Activated CD8-positive, alpha-beta T cell treated with anti-CD3 and anti-CD28 coated beads, Interleukin-2, amount 10 ng/mL, durations not matched to agents 7 days and 5 days (primary cell): ENCODE measurements around the gene QRFP. TPM values are rescaled to one million over a fixed set of nuclear protein-coding genes. Genes with fewer than 3 reads are reported as not detected.

Experiments used
- ATAC-seq: fragments of 150-1000 bp; cut with Tn5 transposase; one replicate; pipeline ENCODE4 v1.10.0; 2021; ENCODE audit warnings: moderate library complexity
- CTCF ChIA-PET: fragments of 350-600 bp; sonication (Branson Sonifier 250); formaldehyde crosslinking; loops from one replicate; lab custom pipeline; 2021; ENCODE audit warnings: antibody characterized with exemption; lab: Charles Lee
- POLR2A ChIA-PET: fragments of 350-600 bp; sonication (Branson Sonifier 250); formaldehyde crosslinking; loops from one replicate; lab custom pipeline; 2021; ENCODE audit warnings: antibody characterized with exemption; lab: Charles Lee
- DNase-seq: peaks from one replicate; pipeline ENCODE4 v3.0.0-alpha.2; 2020
- H3K27ac Mint-ChIP-seq: one replicate; pipeline ENCODE4 v1.8.0; 2021; ENCODE audit warnings: mild to moderate bottlenecking, mixed read lengths
- H3K27me3 Mint-ChIP-seq: one replicate; pipeline ENCODE4 v1.8.0; 2021; ENCODE audit warnings: low read depth, mixed read lengths
- H3K36me3 Mint-ChIP-seq: one replicate; pipeline ENCODE4 v1.8.0; 2021; ENCODE audit warnings: low read depth, mixed read lengths
- H3K4me1 Mint-ChIP-seq: one replicate; pipeline ENCODE4 v1.8.0; 2021; ENCODE audit warnings: low read depth, mixed read lengths
- H3K4me3 Mint-ChIP-seq: one replicate; pipeline ENCODE4 v1.8.0; 2021; ENCODE audit warnings: mild to moderate bottlenecking, mixed read lengths
- H3K9me3 Mint-ChIP-seq: one replicate; pipeline ENCODE4 v1.8.0; 2022; ENCODE audit warnings: mixed read lengths; ENCODE audit not compliant: insufficient read depth
- total RNA-seq, 2 experiments: library from RNA; stranded (reverse); gene quantifications; one replicate each; pipeline ENCODE4 v1.2.3, GENCODE V29; 2021

QRFP gene
- total RNA-seq, 2 experiments from 2014 or later = not detected

DNA sequence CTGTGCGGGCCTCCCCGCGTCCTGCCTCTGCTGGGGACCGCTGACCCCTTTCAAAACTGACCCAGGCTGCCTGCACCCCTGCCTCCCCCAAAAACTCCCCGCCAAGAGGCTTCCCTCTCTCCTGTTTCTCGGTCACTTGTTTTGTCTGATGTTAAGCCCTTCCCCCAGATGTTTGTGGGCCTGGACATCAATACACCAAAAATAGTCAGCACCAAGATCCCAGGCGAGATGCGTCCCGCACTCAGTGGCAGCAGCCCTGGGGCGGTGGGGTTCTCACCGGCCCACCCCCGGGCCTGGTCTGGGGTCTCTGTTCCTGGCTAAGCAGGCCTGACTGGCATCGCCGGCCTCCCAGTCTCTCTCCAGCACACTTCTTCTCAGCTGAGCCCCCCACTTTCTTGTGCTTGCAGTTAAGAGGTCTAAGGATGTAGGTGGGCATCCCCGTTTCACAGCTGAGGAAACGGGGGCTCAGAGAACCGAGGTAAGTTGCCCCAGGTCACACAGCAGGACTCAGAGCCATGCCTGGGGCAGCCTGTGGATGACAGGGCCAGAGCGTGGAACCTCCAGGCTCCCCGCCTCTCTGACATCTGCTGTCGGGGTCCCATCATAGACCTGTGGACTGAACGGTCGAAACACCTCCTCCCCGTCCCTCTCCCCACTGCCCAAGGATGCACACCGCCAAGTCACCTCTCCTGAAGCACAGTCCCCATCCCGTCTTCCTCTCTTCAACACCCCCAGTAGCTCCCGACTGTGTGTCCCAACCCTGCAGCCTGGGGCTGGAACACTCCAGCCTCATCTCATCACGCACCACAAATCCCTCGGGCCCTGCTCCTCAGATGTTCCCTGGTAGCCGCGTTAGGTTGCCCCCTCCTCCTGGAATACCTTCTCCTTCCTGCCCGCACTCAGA is 25.6 kb upstream of the QRFP start:
- no peaks in the 10 kb centered on the region for H3K36me3 Mint-ChIP-seq
- DNase-seq (no peak), ATAC-seq (no peak)
- H3K27ac Mint-ChIP-seq = no peak overlapping the region
- no peak overlapping the region for H3K4me3 Mint-ChIP-seq
- CTCF ChIA-PET = no interaction called here
- POLR2A ChIA-PET = no interaction called here
- H3K4me1 Mint-ChIP-seq = no peaks in the 10 kb centered on the region
- H3K9me3 Mint-ChIP-seq = no peaks in the 10 kb centered on the region
- H3K27me3 Mint-ChIP-seq = no peaks in the 10 kb centered on the region

DNA sequence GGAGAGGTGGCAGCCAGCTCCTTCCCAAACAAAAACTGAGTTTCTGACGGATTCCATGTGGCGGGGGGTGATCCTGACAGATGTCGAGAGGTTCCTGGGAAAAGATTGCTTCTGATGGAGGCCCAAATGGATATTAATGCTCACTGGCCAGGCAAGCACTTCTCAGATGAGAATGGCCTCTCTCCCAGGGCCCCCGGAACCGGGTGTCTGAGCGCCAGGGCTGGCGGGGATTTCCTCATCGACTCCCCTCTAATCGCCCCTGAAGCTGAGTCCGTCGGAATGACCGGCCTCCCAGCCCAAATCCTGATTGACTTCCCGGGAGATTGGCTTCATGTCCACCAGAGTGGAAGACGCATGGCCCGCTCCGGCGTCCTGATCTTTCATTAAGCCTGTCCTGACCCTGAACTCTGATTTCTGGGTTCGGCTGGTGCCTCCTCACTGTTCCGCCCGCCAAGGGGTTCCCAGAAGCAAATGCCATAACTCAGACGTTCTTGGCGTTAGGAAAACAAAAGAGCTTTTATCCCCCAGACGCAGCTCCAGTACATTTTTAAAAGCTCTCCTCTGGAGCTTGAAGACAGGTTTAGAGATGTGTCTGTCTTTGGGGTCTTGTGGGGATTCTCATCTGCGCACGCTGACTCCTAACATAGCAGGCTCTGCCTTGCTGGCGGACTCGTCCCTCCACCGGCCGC is 24.8 kb upstream of the QRFP start:
- POLR2A ChIA-PET = no interaction called here
- no peaks in the 10 kb centered on the region for H3K9me3 Mint-ChIP-seq
- no peaks in the 10 kb centered on the region for H3K36me3 Mint-ChIP-seq
- H3K27ac Mint-ChIP-seq = no peak overlapping the region
- CTCF ChIA-PET = no interaction called here
- no peak for DNase-seq
- H3K4me1 Mint-ChIP-seq = no peaks in the 10 kb centered on the region
- no peaks in the 10 kb centered on the region for H3K27me3 Mint-ChIP-seq
- H3K4me3 Mint-ChIP-seq = no peak overlapping the region
- no peak for ATAC-seq

DNA sequence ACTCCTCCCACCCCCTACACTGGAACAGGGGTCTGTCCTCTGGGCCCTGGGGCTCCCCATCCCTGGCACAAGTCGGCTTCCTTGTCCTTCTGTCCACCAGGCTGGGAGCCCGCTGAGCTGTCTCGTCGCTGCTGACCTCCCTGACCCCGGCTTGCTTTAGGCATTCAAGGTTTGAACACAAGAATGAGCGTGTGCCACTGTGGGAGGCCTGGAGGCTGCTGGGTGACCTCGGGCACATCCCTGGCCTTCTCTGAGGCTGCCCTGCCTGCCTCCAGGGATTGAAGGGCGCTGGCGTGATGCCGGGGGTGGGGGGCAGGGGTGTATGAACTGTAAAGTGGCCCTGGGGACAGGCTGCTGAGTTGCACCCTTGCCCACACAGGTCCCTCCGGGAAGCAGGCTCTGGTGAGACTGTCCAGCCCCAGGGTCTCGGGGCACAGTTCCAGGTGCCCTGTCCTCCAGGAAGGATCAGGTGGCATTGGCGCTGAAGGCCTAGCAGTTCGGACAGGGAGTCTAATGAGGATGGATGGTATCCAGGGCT is 24.2 kb upstream of the QRFP start:
- no peaks in the 10 kb centered on the region for H3K4me1 Mint-ChIP-seq
- no peak overlapping the region for H3K27ac Mint-ChIP-seq
- H3K4me3 Mint-ChIP-seq = no peak overlapping the region
- ChIA-PET CTCF (no interaction called here), POLR2A (no interaction called here)
- H3K36me3 Mint-ChIP-seq = no peaks in the 10 kb centered on the region
- ATAC-seq = no peak
- no peaks in the 10 kb centered on the region for H3K27me3 Mint-ChIP-seq
- no peaks in the 10 kb centered on the region for H3K9me3 Mint-ChIP-seq
- DNase-seq = no peak

DNA sequence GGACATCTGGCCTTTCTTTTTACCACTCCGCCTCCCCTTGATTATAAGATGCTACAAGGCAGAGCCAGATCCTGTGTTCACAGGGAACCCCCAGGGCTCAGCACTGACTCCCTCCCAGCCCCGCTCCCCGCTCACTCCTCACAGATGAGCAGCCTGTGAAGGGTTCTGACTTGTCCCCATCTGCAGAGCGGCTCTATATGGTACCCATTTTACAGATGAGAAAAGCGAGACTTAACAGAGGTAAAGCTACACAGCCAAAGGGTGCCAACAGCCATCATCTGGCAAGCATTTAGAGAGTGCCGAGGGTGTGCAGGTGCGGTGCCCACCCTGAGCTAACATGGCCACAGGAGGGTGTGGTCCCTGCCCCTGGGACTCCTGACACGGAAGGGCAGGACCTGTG is 23.6 kb upstream of the QRFP start:
- Mint-ChIP-seq H3K36me3 (no peaks in the 10 kb centered on the region), H3K9me3 (no peaks in the 10 kb centered on the region), H3K4me3 (no peak overlapping the region), H3K4me1 (no peaks in the 10 kb centered on the region), H3K27me3 (no peaks in the 10 kb centered on the region), H3K27ac (no peak overlapping the region)
- CTCF ChIA-PET = no interaction called here
- ATAC-seq (no peak), DNase-seq (no peak)
- POLR2A ChIA-PET = no interaction called here

DNA sequence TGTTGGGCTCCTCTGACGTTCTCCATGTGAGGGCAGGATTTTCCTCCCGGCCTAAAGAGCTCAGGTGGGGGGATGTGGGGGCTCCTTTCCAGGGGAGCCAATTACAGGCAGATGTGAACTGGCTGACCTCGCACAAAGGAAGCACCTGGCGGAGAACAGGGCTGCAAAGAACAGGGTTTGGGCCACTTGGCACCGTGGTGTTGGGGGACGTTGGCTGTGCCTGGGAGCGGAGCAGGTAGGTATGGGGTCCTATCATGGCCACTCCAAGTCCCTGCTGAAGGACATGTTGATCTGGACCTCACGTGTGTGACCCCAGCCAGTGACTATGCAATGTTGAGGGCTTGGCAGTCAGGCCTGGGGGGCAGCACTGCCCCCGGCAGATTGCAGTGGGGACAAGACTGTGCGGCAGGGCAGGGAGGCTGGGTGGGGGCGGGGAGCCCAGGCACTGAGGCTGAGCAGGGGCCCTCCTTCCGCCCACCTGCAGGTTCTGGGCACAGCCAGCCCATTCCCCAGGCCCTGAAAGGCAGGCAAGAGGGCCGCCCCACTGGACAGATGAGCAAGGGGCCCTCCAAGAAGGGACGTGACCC is 23.0 kb upstream of the QRFP start:
- Mint-ChIP-seq H3K9me3 (no peaks in the 10 kb centered on the region), H3K27me3 (no peaks in the 10 kb centered on the region), H3K36me3 (no peaks in the 10 kb centered on the region), H3K27ac (no peak overlapping the region), H3K4me1 (no peaks in the 10 kb centered on the region), H3K4me3 (no peak overlapping the region)
- DNase-seq (no peak), ATAC-seq (no peak)
- ChIA-PET POLR2A (no interaction called here), CTCF (no interaction called here)

DNA sequence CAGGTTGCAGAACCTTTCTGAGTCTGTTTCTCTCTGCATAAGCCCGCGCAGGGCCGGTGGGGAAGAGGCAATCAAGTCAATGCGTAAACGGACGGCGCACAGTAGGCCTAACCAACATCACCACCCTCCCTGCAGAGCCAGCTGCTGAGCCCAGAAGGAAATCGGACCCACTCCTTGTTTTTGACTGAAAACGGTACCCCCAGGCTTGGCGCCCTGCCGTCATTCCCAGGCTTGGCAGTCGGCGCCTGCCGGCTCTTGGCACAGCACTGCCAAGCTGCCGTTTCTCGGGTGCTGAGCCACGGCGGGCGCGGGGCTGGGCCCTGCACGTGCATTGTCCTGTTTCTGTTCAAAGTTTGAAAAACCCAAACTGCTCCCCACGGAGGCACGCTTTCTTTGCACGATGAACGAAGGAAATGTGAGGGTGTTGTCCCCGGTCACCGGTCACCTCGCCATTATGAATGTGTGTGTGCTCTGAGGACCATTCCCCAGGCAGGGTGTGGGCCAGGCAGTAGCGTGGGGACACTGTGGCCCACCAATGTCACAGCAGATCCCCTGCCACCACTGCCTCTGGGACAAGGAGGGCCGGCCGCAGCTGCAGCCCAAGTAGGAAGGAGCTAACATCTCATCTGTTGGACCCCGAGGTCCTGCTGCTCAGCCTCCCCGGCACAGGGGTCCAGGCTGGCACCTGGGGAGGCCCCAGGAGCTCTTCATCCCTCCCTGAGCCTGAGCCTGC is 22.4 kb upstream of the QRFP start:
- Mint-ChIP-seq H3K9me3 (no peaks in the 10 kb centered on the region), H3K4me3 (no peak overlapping the region), H3K27ac (no peak overlapping the region), H3K4me1 (no peaks in the 10 kb centered on the region), H3K27me3 (no peaks in the 10 kb centered on the region), H3K36me3 (no peaks in the 10 kb centered on the region)
- no peak for DNase-seq
- CTCF ChIA-PET = no interaction called here
- POLR2A ChIA-PET = no interaction called here
- no peak for ATAC-seq

DNA sequence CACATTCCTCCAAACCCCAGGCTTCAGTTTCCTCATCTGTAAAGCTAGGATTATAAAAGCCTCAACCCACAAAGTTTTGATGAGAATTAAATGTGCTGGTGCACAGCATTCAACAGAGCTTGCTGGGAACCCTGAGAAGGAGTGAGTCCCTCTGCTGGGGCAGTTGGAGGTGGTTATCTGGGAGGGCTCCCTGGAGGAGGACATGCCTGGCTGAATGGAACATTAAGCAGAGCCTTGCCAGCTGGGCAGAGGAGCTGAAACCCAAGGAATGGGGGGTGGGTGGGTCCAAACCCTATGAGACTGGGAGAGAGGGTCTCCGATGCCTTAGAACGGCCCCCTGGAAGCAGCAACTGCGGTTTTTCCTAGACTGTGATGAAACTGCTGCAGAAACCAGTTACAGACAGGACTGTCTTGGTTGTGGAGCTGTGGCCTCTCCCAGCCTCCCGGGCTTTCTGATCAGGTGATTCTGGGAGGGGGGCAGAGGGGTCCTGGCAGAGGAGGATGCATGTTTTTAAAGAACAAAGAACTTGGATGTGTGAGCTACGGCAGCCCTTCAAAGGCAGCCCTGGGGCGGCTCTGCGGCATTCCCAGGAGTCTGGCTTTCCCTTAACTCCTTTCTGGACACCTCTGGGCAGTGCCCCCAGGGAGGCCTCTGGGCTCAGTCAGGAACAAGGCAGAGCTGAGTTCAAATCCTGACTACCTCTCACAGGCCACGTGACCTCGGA is 21.7 kb upstream of the QRFP start:
- Mint-ChIP-seq H3K4me3 (no peak overlapping the region), H3K4me1 (no peaks in the 10 kb centered on the region), H3K27me3 (no peaks in the 10 kb centered on the region), H3K27ac (no peak overlapping the region), H3K36me3 (no peaks in the 10 kb centered on the region), H3K9me3 (no peaks in the 10 kb centered on the region)
- DNase-seq (no peak), ATAC-seq (no peak)
- ChIA-PET CTCF (interaction anchor here (0.5 to 0.7 kb wide), 2 partner anchors 52 to 64 kb away, joined by 3 read pairs; no protein-coding TSS in a partner anchor), POLR2A (no interaction called here)

DNA sequence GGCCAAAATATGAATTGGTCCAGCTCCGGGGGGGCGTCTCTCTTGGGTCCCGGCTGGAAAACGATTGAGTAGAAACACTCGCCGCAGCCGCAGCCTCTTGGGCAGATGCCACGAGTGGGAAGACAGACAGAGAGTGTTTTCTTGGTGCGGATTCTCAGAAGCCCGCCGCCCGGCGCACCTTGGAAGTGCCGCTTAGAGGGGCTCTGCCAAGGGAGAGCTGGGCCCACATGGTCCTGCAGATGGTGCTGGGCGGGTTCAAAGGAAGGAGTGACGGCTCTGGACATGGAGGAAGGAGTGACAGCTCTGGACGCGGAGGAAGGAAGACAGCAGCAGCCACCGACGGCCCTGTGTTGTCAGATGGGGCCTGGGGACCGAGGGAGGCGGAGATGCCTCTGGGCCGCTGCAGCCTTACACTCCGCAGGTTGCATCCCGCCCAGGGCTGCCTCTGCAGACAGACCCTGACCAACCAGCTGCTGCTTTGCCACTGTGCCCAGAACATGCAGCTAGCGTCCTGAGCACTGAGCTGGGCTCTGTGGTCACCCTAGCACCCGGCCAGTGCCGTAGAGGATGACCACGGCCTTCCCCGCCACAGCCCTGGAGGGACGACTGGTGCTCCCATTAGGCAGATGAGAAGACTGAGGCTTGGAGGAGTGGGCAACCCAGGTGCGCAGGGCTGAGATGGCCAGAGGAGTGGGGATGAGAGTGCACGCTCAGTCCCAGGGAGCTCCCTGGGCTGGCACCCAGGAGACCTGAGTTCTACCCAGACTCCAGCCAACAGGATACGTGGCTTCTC is 20.8 kb upstream of the QRFP start:
- Mint-ChIP-seq H3K27ac (no peak overlapping the region), H3K9me3 (no peaks in the 10 kb centered on the region), H3K27me3 (no peaks in the 10 kb centered on the region), H3K4me3 (no peak overlapping the region), H3K36me3 (no peaks in the 10 kb centered on the region), H3K4me1 (no peaks in the 10 kb centered on the region)
- CTCF ChIA-PET = interaction anchor here (0.5 to 0.7 kb wide), 2 partner anchors 51 to 65 kb away, joined by 3 read pairs; no protein-coding TSS in a partner anchor
- DNase-seq (no peak), ATAC-seq (no peak)
- POLR2A ChIA-PET = no interaction called here

DNA sequence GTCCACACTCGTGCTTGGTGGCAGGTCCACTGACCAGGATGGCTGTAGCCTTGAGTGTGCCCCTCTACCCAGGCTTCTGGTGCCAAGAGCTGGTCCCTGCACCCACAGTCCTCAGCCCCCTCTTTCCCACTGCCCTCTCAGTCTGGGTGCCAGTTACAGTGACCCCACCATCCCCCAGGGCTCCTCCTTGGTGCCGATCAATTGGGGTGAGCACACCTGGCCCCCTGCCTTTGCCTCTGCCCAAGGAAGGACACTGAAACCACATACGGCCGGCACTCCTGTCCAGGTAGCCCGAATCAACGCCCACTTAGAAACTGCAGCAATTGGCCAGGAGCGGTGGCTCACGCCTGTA is 18.5 kb upstream of the QRFP start:
- H3K4me3 Mint-ChIP-seq = no peak overlapping the region
- no peak overlapping the region for H3K27ac Mint-ChIP-seq
- H3K27me3 Mint-ChIP-seq = no peaks in the 10 kb centered on the region
- ATAC-seq (no peak), DNase-seq (no peak)
- no peaks in the 10 kb centered on the region for H3K9me3 Mint-ChIP-seq
- CTCF ChIA-PET = interaction anchor here (1.0 kb wide), 1 partner anchor 51 kb away, joined by 3 read pairs; no protein-coding TSS in a partner anchor
- no peaks in the 10 kb centered on the region for H3K36me3 Mint-ChIP-seq
- POLR2A ChIA-PET = no interaction called here
- no peaks in the 10 kb centered on the region for H3K4me1 Mint-ChIP-seq

DNA sequence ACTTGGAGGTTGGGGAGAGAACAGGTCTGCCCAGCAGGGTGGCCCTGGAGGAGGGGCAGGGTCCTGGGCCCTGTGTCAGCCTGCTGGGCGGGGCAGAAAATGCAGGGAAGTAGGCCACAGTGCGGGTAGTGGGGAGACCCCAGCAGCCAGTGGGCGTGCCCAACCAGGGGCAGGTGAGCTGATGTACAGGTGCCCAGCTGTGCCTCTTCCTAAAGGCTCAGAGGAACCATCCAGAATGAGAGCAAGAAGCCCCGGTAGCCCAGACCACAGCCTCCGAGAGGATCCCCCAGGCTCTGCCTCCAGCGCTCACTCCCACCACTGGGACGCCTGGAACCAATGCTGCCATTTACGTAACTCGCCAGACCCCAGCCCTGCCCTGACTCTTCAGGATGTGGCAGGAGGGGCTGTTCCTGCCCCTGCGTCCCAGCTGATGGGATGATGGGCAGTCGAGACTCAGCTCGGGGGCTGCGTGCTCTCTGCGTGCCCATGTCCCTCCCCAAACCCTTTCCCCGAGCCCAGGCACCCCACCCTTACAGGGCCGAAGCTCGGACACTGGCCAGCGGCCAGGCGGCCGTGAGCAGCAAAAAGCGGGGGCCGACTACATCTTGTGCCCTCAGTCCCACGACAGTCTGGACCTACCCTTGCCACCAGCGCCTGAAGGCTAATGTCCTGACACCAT is 17.9 kb upstream of the QRFP start:
- no peaks in the 10 kb centered on the region for H3K9me3 Mint-ChIP-seq
- H3K27me3 Mint-ChIP-seq = no peaks in the 10 kb centered on the region
- no peak for ATAC-seq
- H3K36me3 Mint-ChIP-seq = no peaks in the 10 kb centered on the region
- no peak overlapping the region for H3K27ac Mint-ChIP-seq
- ChIA-PET CTCF (interaction anchor here (1.0 kb wide), 1 partner anchor 51 kb away, joined by 3 read pairs; no protein-coding TSS in a partner anchor), POLR2A (no interaction called here)
- H3K4me3 Mint-ChIP-seq = no peak overlapping the region
- DNase-seq = no peak
- H3K4me1 Mint-ChIP-seq = no peaks in the 10 kb centered on the region
